H9 (cell line): Measurements from ENCODE around the gene PPP1R2C. TPM values are rescaled to one million over a fixed set of nuclear protein-coding genes. Genes with fewer than 3 reads are reported as not detected.

Experiments used
- DNase-seq: peaks from one replicate; pipeline ENCODE4 v3.0.0-alpha.2; 2017
- H2AFZ ChIP-seq: one replicate; pipeline ENCODE4 v1.6.1; 2013; ENCODE audit warnings: mild to moderate bottlenecking, low read length, control low read depth, moderate library complexity
- H2AK5ac ChIP-seq: 2 replicates; pipeline ENCODE4 v1.6.1; 2013; ENCODE audit warnings: low read length, control low read depth, mixed read lengths; ENCODE audit not compliant: insufficient read length
- H2BK120ac ChIP-seq: one replicate; pipeline ENCODE4 v1.6.1; 2013; ENCODE audit warnings: low read depth, mild to moderate bottlenecking, low read length, control low read depth, inconsistent platforms; ENCODE audit not compliant: poor library complexity, severe bottlenecking
- H2BK12ac ChIP-seq: 2 replicates; pipeline ENCODE4 v1.6.1; 2013; ENCODE audit warnings: low read length, control low read depth, mixed read lengths, low read depth; ENCODE audit not compliant: insufficient read length
- H2BK15ac ChIP-seq: 2 replicates; pipeline ENCODE4 v1.6.1; 2013; ENCODE audit warnings: low read depth, low read length, control low read depth
- H2BK20ac ChIP-seq: one replicate; pipeline ENCODE4 v1.6.1; 2013; ENCODE audit warnings: low read depth, mild to moderate bottlenecking, low read length, control low read depth, inconsistent platforms; ENCODE audit not compliant: poor library complexity, severe bottlenecking
- H2BK5ac ChIP-seq: 2 replicates; pipeline ENCODE4 v1.6.1; 2013; ENCODE audit warnings: low read length, control low read depth, mixed read lengths; ENCODE audit not compliant: insufficient read length
- H3K14ac ChIP-seq: 2 replicates; pipeline ENCODE4 v1.6.1; 2013; ENCODE audit warnings: low read length, control low read depth; ENCODE audit not compliant: insufficient read depth
- H3K18ac ChIP-seq: 2 replicates; pipeline ENCODE4 v1.6.1; 2013; ENCODE audit warnings: low read depth, mild to moderate bottlenecking, mixed read lengths, low read length, control low read depth; ENCODE audit not compliant: insufficient read length
- H3K23ac ChIP-seq: 2 replicates; pipeline ENCODE4 v1.6.1; 2013; ENCODE audit warnings: low read length, control low read depth, mixed read lengths, low read depth; ENCODE audit not compliant: insufficient read length
- H3K23me2 ChIP-seq: 2 replicates; pipeline ENCODE4 v1.6.1; 2013; ENCODE audit warnings: low read depth, mild to moderate bottlenecking, mixed read lengths, low read length, control low read depth; ENCODE audit not compliant: insufficient read length, poor library complexity, severe bottlenecking
- H3K27ac ChIP-seq: 2 replicates; pipeline ENCODE4 v1.5.1; 2013; ENCODE audit warnings: low read length, control low read depth, mixed read lengths, low read depth; ENCODE audit not compliant: insufficient read length
- H3K27me3 ChIP-seq: 2 replicates; pipeline ENCODE4 v1.6.1; 2013; ENCODE audit warnings: low read length, control low read depth, inconsistent platforms; ENCODE audit not compliant: insufficient read depth
- H3K4ac ChIP-seq: 2 replicates; pipeline ENCODE4 v1.6.1; 2013; ENCODE audit warnings: low read depth, mild to moderate bottlenecking, control low read depth, inconsistent platforms, low read length, moderate library complexity
- H3K4me1 ChIP-seq: 2 replicates; pipeline ENCODE4 v1.6.1; 2013; ENCODE audit warnings: low read length, control low read depth, inconsistent platforms; ENCODE audit not compliant: insufficient read depth
- H3K4me2 ChIP-seq: 2 replicates; pipeline ENCODE4 v1.6.1; 2013; ENCODE audit warnings: low read length, control low read depth, mixed read lengths; ENCODE audit not compliant: insufficient read length, insufficient read depth
- H3K56ac ChIP-seq: 2 replicates; pipeline ENCODE4 v1.6.1; 2013; ENCODE audit warnings: low read depth, mild to moderate bottlenecking, mixed read lengths, low read length, control low read depth; ENCODE audit not compliant: insufficient read length
- H3K79me1 ChIP-seq: 2 replicates; pipeline ENCODE4 v1.6.1; 2013; ENCODE audit warnings: low read depth, mild to moderate bottlenecking, moderate library complexity, low read length, control low read depth, inconsistent platforms; ENCODE audit not compliant: insufficient read depth, poor library complexity, severe bottlenecking
- H3K79me2 ChIP-seq: 2 replicates; pipeline ENCODE4 v1.6.1; 2013; ENCODE audit warnings: low read length, control low read depth, inconsistent platforms; ENCODE audit not compliant: insufficient read depth
- H3K9ac ChIP-seq: 2 replicates; pipeline ENCODE4 v1.6.1; 2013; ENCODE audit warnings: low read length, control low read depth, mixed read lengths; ENCODE audit not compliant: insufficient read length; ENCODE audit errors: extremely low read depth
- H3K9me3 ChIP-seq: one replicate; pipeline ENCODE4 v1.6.1; 2013; ENCODE audit warnings: low read depth, low read length, inconsistent platforms; ENCODE audit not compliant: control insufficient read depth
- H3T11ph ChIP-seq: one replicate; pipeline ENCODE4 v1.6.1; 2013; ENCODE audit warnings: mild to moderate bottlenecking, low read length, control low read depth, inconsistent platforms
- H4K20me1 ChIP-seq: one replicate; pipeline ENCODE4 v1.6.1; 2013; ENCODE audit not compliant: control insufficient read depth, insufficient read length, insufficient read depth
- H4K5ac ChIP-seq: 2 replicates; pipeline ENCODE4 v1.6.1; 2013; ENCODE audit warnings: low read depth, mild to moderate bottlenecking, mixed read lengths, low read length, control low read depth; ENCODE audit not compliant: insufficient read length
- H4K8ac ChIP-seq: replicated peaks from 2 replicates; pipeline ENCODE4 v1.6.1; 2013; ENCODE audit warnings: low read length, control low read depth, mixed read lengths, low read depth; ENCODE audit not compliant: insufficient read length
- H4K91ac ChIP-seq: 2 replicates; pipeline ENCODE4 v1.6.1; 2013; ENCODE audit warnings: low read depth, mild to moderate bottlenecking, moderate library complexity, mixed read lengths, low read length, control low read depth; ENCODE audit not compliant: insufficient read length
- H3K27ac Mint-ChIP-seq, 3 experiments: 2 replicates in 2 of 3; 3 replicates in 1 of 3; pipeline ENCODE4 v1.8.0; 2020 to 2021; ENCODE audit warnings: mixed read lengths in 3 of 3, mild to moderate bottlenecking in 1 of 3, moderate library complexity in 1 of 3
- H3K27me3 Mint-ChIP-seq: 2 replicates; pipeline ENCODE4 v1.8.0; 2021; ENCODE audit warnings: low read depth, mild to moderate bottlenecking, moderate library complexity, mixed read lengths
- H3K36me3 Mint-ChIP-seq, 3 experiments: 2 replicates in 2 of 3; 3 replicates in 1 of 3; pipeline ENCODE4 v1.8.0; 2020 to 2021; ENCODE audit warnings: low read depth in 3 of 3, mixed read lengths in 3 of 3; ENCODE audit not compliant: insufficient read depth in 1 of 3
- H3K4me1 Mint-ChIP-seq, 2 experiments: 2 replicates each; pipeline ENCODE4 v1.8.0; 2020; ENCODE audit warnings: mixed read lengths in 2 of 2
- H3K4me3 Mint-ChIP-seq, 2 experiments: 2 replicates in 1 of 2; 3 replicates in 1 of 2; pipeline ENCODE4 v1.8.0; 2020 to 2021; ENCODE audit warnings: mild to moderate bottlenecking in 2 of 2, mixed read lengths in 2 of 2, moderate library complexity in 1 of 2
- H3K9me3 Mint-ChIP-seq, 2 experiments: 2 replicates in 1 of 2; 3 replicates in 1 of 2; pipeline ENCODE4 v1.8.0; 2020; ENCODE audit warnings: mild to moderate bottlenecking in 2 of 2, mixed read lengths in 2 of 2, moderate library complexity in 1 of 2
- CTCF ChIP-seq: fragments of 200-600 bp; sonication (generic); conservative IDR thresholded peaks from 3 replicates; pipeline ENCODE4 v1.8.0; 2021; ENCODE audit warnings: antibody characterized with exemption, mild to moderate bottlenecking
- WGBS: extraction: QIAGEN DNeasy Blood & Tissue Kit; methylation state at CpG from one replicate; pipeline ENCODE4 v1.1.7; 2013; ENCODE audit warnings: missing lambda C conversion rate, low lambda C conversion rate, mixed read lengths; ENCODE audit not compliant: insufficient read length; ENCODE audit errors: extremely low coverage; 5-methylcytosine and 5-hydroxymethylcytosine counted together
- total RNA-seq: library from RNA; stranded (reverse); gene quantifications from 2 replicates; pipeline ENCODE4 v1.2.1, GENCODE V29; 2021

PPP1R2C gene
- total RNA-seq, 1 experiment from 2014 or later, result not detected

- no peak overlapping the region for H3K9ac ChIP-seq
- no peak overlapping the region for H3K4me2 ChIP-seq
- Mint-ChIP-seq H3K27ac (no peak overlapping the region), H3K4me3 (no peak overlapping the region), H3K36me3 (peaks cover 25 to 38% (median 35%) of the 10 kb centered on the region in 3 experiments), H3K27me3 (no peaks in the 10 kb centered on the region; the same call in 1 of the 2 replicates), H3K4me1 (no peaks in the 10 kb centered on the region), H3K9me3 (peaks cover 31 to 68% of the 10 kb centered on the region in 2 experiments)
- no peak overlapping the region for H3T11ph ChIP-seq
- H2BK5ac ChIP-seq, result no peak overlapping the region
- no peaks in the 10 kb centered on the region for H3K79me1 ChIP-seq
- H4K5ac ChIP-seq, result no peak overlapping the region
- H4K20me1 ChIP-seq, result no peaks in the 10 kb centered on the region
- no peak overlapping the region for H3K23ac ChIP-seq
- no peak overlapping the region for H3K4ac ChIP-seq
- H2BK120ac ChIP-seq, result no peak overlapping the region
- TF ChIP-seq CTCF, result no peak
- no peak overlapping the region for H4K91ac ChIP-seq
- peaks cover 23% of the 10 kb centered on the region for H3K9me3 ChIP-seq
- H2BK15ac ChIP-seq, result no peak overlapping the region
- H3K4me1 ChIP-seq, result no peaks in the 10 kb centered on the region
- H3K79me2 ChIP-seq, result no peaks in the 10 kb centered on the region
- no peak overlapping the region for H2AFZ ChIP-seq
- H3K14ac ChIP-seq, result no peak overlapping the region
- no peak overlapping the region for H3K56ac ChIP-seq
- no peak overlapping the region for H3K27ac ChIP-seq
- no CpG with 5 or more reads among the region's 1 CpG for WGBS
- H3K27me3 ChIP-seq, result no peaks in the 10 kb centered on the region
- H4K8ac ChIP-seq, result no peak overlapping the region
- H2AK5ac ChIP-seq, result no peak overlapping the region
- DNase-seq, result no peak
- H3K23me2 ChIP-seq, result no peaks in the 10 kb centered on the region
- no peak overlapping the region for H3K18ac ChIP-seq
- H2BK12ac ChIP-seq, result no peak overlapping the region
- H2BK20ac ChIP-seq, result no peak overlapping the region
Observed at GRCh38 chrX:42759881-42760280, 18.1 kb downstream of the PPP1R2C start.
